GM03348 (cell line): Measurements from ENCODE around the gene SULT2B1.
A peak's percentile ranks its signal among the peaks of the same experiment; 100 is the strongest.
"Not testable (repeated sequence)": the region's sequence is repeated elsewhere in the genome, so short reads cannot be mapped to it uniquely, and the experiment has no call there.

Source experiments
- DNase-seq: peaks from one replicate; pipeline ENCODE4 v3.0.0; 2012; ENCODE audit warnings: low spot score

The SULT2B1 gene

GRCh38 chr19:48618916-48619691 is 67.1 kb downstream of the SULT2B1 start, which contains the start of the genes RPL18 and SPHK2:
RPL18 (minus strand) TSS chr19:48619178; CDS start chr19:48619143, 35 bp downstream.
SPHK2 (plus strand) TSS chr19:48619506; CDS start chr19:48620515, 1,009 bp downstream.
- DNase-seq: peak; percentile 98

- DNase-seq: no peak
Observed at GRCh38 chr19:48619692-48620585, 68.0 kb downstream of the SULT2B1 start.

- no peak for DNase-seq
Observed at GRCh38 chr19:48623556-48624066, 71.6 kb downstream of the SULT2B1 start.

- DNase-seq: peak; percentile 97
Observed at GRCh38 chr19:48624067-48624594, 72.2 kb downstream of the SULT2B1 start.

GRCh38 chr19:48624791-48625723 is 73.1 kb downstream of the SULT2B1 start:
- DNase-seq: no peak

GRCh38 chr19:48625891-48626327 is 73.9 kb downstream of the SULT2B1 start:
- no peak for DNase-seq

GRCh38 chr19:48627201-48627864 is 75.4 kb downstream of the SULT2B1 start:
- no peak for DNase-seq

GRCh38 chr19:48627865-48628314 is 75.9 kb downstream of the SULT2B1 start:
- DNase-seq: no peak

GRCh38 chr19:48628486-48629296 is 76.7 kb downstream of the SULT2B1 start:
- no peak for DNase-seq

- no peak for DNase-seq
Observed at GRCh38 chr19:48629297-48629598, 77.3 kb downstream of the SULT2B1 start.

GRCh38 chr19:48629599-48630295 is 77.8 kb downstream of the SULT2B1 start:
- DNase-seq: no peak

GRCh38 chr19:48630296-48631063 is 78.5 kb downstream of the SULT2B1 start:
- DNase-seq: no peak

- no peak for DNase-seq
Observed at GRCh38 chr19:48631225-48631624, 79.3 kb downstream of the SULT2B1 start.

- DNase-seq: not testable (repeated sequence)
Observed at GRCh38 chr19:48632286-48632685, 80.3 kb downstream of the SULT2B1 start.

- no peak for DNase-seq
Observed at GRCh38 chr19:48632692-48633147, 80.7 kb downstream of the SULT2B1 start.

- no peak for DNase-seq
Observed at GRCh38 chr19:48633148-48634035, 81.4 kb downstream of the SULT2B1 start.

GRCh38 chr19:48634036-48634342 is 82.0 kb downstream of the SULT2B1 start:
- DNase-seq: no peak
